ENCODE results near the gene PPWD1. TPM values are rescaled to one million over a fixed set of nuclear protein-coding genes. Genes with fewer than 3 reads are reported as not detected.

Gene PPWD1
- polyA plus RNA-seq, 3 donors, result 7.7 to 23.9 (median 12.3) TPM

GRCh38 chr5:65611524-65611923 lies 48.4 kb downstream of the PPWD1 start:
- Mint-ChIP-seq H3K9me3 (no peaks in the 10 kb centered on the region), H3K4me1 (no peaks in the 10 kb centered on the region), H3K27me3 (ENCODE audit: low read depth in 3 of 3) (no peaks in the 10 kb centered on the region), H3K4me3 (no peak overlapping the region), H3K27ac (no peak overlapping the region), H3K36me3 (peaks cover 75 to 86% of the 10 kb centered on the region in 2 donors)
- peaks cover 3% of the 10 kb centered on the region for H3K79me2 ChIP-seq (ENCODE audit: insufficient read depth, low read length)
- TF ChIP-seq CTCF (IDR thresholded peaks at IDR 0.05), result no peak
- H3K27me3 ChIP-seq (ENCODE audit: control insufficient read depth in 2 of 2, insufficient read depth in 2 of 2, low read length in 2 of 2), result no peaks in the 10 kb centered on the region
- no peak overlapping the region for H3K4me2 ChIP-seq (replicated peaks; ENCODE audit: extremely low read depth, low read length, poor library complexity, severe bottlenecking)
- intact Hi-C loops (cut with micrococcal nuclease), result no loop called here
- no peak overlapping the region for H3K9ac ChIP-seq (ENCODE audit: insufficient read depth, low read length, poor library complexity, severe bottlenecking)
- no peak overlapping the region for H3K4me3 ChIP-seq (replicated peaks in 1 of 3; ENCODE audit: low read depth in 2 of 3, low read length in 3 of 3)
- DNase-seq, result no peak
- WGBS (ENCODE audit: insufficient coverage), result no CpG with 5 or more reads among the region's 3 CpGs
- H2AFZ ChIP-seq (ENCODE audit: insufficient read depth, low read depth, low read length, poor library complexity, severe bottlenecking), result no peak overlapping the region
- H3K4me1 ChIP-seq (ENCODE audit: control insufficient read depth in 1 of 2, insufficient read depth in 2 of 2, low read length in 2 of 2), result no peaks in the 10 kb centered on the region
- H3K9me3 ChIP-seq (replicated peaks in 1 of 2; ENCODE audit: control insufficient read depth in 1 of 2, insufficient read depth in 1 of 2, low read length in 2 of 2), result no peaks in the 10 kb centered on the region
- no peak overlapping the region for H3K27ac ChIP-seq (ENCODE audit: low read depth in 1 of 2, low read length in 2 of 2)
- peaks cover 12% of the 10 kb centered on the region for H4K20me1 ChIP-seq (ENCODE audit: insufficient read depth, low read length)
- peaks cover 80 to 99% of the 10 kb centered on the region in 2 donors for H3K36me3 ChIP-seq (replicated peaks in 1 of 2; ENCODE audit: control insufficient read depth in 1 of 2, insufficient read depth in 2 of 2, low read length in 2 of 2)

- Histone ChIP-seq H2AFZ (ENCODE audit: insufficient read depth, low read depth, low read length, poor library complexity, severe bottlenecking) (no peak overlapping the region), H3K4me3 (replicated peaks in 1 of 3; ENCODE audit: low read depth in 2 of 3, low read length in 3 of 3) (no peak overlapping the region), H3K9ac (ENCODE audit: insufficient read depth, low read length, poor library complexity, severe bottlenecking) (no peak overlapping the region), H3K4me1 (ENCODE audit: control insufficient read depth in 1 of 2, insufficient read depth in 2 of 2, low read length in 2 of 2) (no peaks in the 10 kb centered on the region), H4K20me1 (ENCODE audit: insufficient read depth, low read length) (peaks cover 17% of the 10 kb centered on the region), H3K79me2 (ENCODE audit: insufficient read depth, low read length) (peaks cover 7% of the 10 kb centered on the region), H3K36me3 (replicated peaks in 1 of 2; ENCODE audit: control insufficient read depth in 1 of 2, insufficient read depth in 2 of 2, low read length in 2 of 2) (peaks cover 79 to 99% of the 10 kb centered on the region in 2 donors), H3K4me2 (replicated peaks; ENCODE audit: extremely low read depth, low read length, poor library complexity, severe bottlenecking) (no peak overlapping the region), H3K27me3 (ENCODE audit: control insufficient read depth in 2 of 2, insufficient read depth in 2 of 2, low read length in 2 of 2) (no peaks in the 10 kb centered on the region), H3K9me3 (replicated peaks in 1 of 2; ENCODE audit: control insufficient read depth in 1 of 2, insufficient read depth in 1 of 2, low read length in 2 of 2) (no peaks in the 10 kb centered on the region), H3K27ac (ENCODE audit: low read depth in 1 of 2, low read length in 2 of 2) (no peak overlapping the region)
- no peak for TF ChIP-seq CTCF (IDR thresholded peaks at IDR 0.05)
- no peak overlapping the region for H3K27ac Mint-ChIP-seq
- no peak for DNase-seq
- no peaks in the 10 kb centered on the region for H3K27me3 Mint-ChIP-seq (ENCODE audit: low read depth in 3 of 3)
- H3K4me1 Mint-ChIP-seq, result no peaks in the 10 kb centered on the region
- H3K36me3 Mint-ChIP-seq, result peaks cover 71 to 82% of the 10 kb centered on the region in 2 donors
- 100% methylated on average over 1 of the region's 4 CpGs for WGBS (ENCODE audit: insufficient coverage)
- no peaks in the 10 kb centered on the region for H3K9me3 Mint-ChIP-seq
- intact Hi-C loops (cut with micrococcal nuclease), result no loop called here
- H3K4me3 Mint-ChIP-seq, result no peak overlapping the region
These were observed 49.3 kb downstream of the PPWD1 start for GRCh38 chr5:65612298-65612907.

Measured in CD14-positive monocyte (primary cell).